GM12878 (cell line): ENCODE data around the gene EPB42. TPM values are rescaled to one million over a fixed set of nuclear protein-coding genes. Genes with fewer than 3 reads are reported as not detected.

Experiments
- CBFB ChIP-seq: IDR thresholded peaks from 2 replicates; pipeline ENCODE4 v1.6.1; 2016; ENCODE audit warnings: antibody characterized with exemption, low read depth
- CBX5 ChIP-seq: sonication (generic); IDR thresholded peaks from 2 replicates; pipeline ENCODE4 v1.6.1; 2016; ENCODE audit warnings: low read depth, moderate library complexity, mild to moderate bottlenecking, inconsistent platforms
- CHD1 ChIP-seq: IDR thresholded peaks from 2 replicates; pipeline ENCODE4 v1.6.1; 2012; ENCODE audit warnings: low read depth, low read length, improper control_type of control experiment
- CREB1 ChIP-seq: IDR thresholded peaks from 2 replicates; pipeline ENCODE4 v1.6.1; 2012; ENCODE audit warnings: low read depth, mild to moderate bottlenecking, inconsistent platforms
- EGR1 ChIP-seq, 2 experiments: IDR thresholded peaks; 1 replicate in 1 of 2; 2 replicates in 1 of 2; pipeline ENCODE4 v1.6.1; 2011 to 2012; ENCODE audit warnings: low read depth in 2 of 2, low read length in 2 of 2, borderline replicate concordance in 1 of 2, mild to moderate bottlenecking in 1 of 2, moderate library complexity in 1 of 2
- ETV6 ChIP-seq, 2 experiments: fragments of 450-650 bp in 1 of 2; IDR thresholded peaks in 1 of 2; conservative IDR thresholded peaks in 1 of 2; 2 replicates each; pipeline ENCODE4 v1.6.1; 2014; ENCODE audit warnings: antibody characterized with exemption in 1 of 2, borderline replicate concordance in 1 of 2, low read depth in 1 of 2, mild to moderate bottlenecking in 1 of 2, moderate library complexity in 1 of 2
- FOXM1 ChIP-seq: IDR thresholded peaks from 2 replicates; pipeline ENCODE4 v1.6.1; 2012; ENCODE audit warnings: low read depth, mild to moderate bottlenecking, inconsistent platforms, low read length, moderate library complexity
- GABPA ChIP-seq: IDR thresholded peaks from 2 replicates; pipeline ENCODE4 v1.6.1; 2014; ENCODE audit warnings: antibody characterized with exemption, low read depth, mild to moderate bottlenecking, inconsistent platforms
- JUND ChIP-seq: IDR thresholded peaks from 2 replicates; pipeline ENCODE4 v1.6.1; 2012; ENCODE audit warnings: low read depth, mild to moderate bottlenecking, low read length, improper control_type of control experiment, moderate library complexity
- MYC ChIP-seq: IDR thresholded peaks from 2 replicates; pipeline ENCODE4 v1.6.1; 2011; ENCODE audit warnings: mild to moderate bottlenecking, low read length, moderate library complexity, inconsistent platforms; ENCODE audit not compliant: insufficient read depth, insufficient replicate concordance, insufficient read length, severe bottlenecking
- NFYA ChIP-seq: IDR thresholded peaks from 2 replicates; pipeline ENCODE4 v1.6.1; 2011; ENCODE audit warnings: low read depth, mild to moderate bottlenecking, low read length, improper control_type of control experiment, borderline replicate concordance
- RAD51 ChIP-seq: fragments of 450-650 bp; IDR thresholded peaks from 2 replicates; pipeline ENCODE4 v1.6.1; 2016; ENCODE audit warnings: moderate library complexity, mild to moderate bottlenecking, inconsistent platforms
- RUNX3 ChIP-seq: IDR thresholded peaks from 2 replicates; pipeline ENCODE4 v1.6.1; 2012; ENCODE audit warnings: low read length, inconsistent platforms
- SIX5 ChIP-seq: IDR thresholded peaks from 2 replicates; pipeline ENCODE4 v1.6.1; 2011; ENCODE audit warnings: mild to moderate bottlenecking, low read depth, low read length, moderate library complexity; ENCODE audit not compliant: severe bottlenecking
- SMAD1 ChIP-seq: fragments of 450-650 bp; IDR thresholded peaks from 2 replicates; pipeline ENCODE4 v1.6.1; 2018; ENCODE audit warnings: mild to moderate bottlenecking, low read depth; ENCODE audit not compliant: partially characterized antibody
- SREBF1 ChIP-seq: IDR thresholded peaks from 2 replicates; pipeline ENCODE4 v1.6.1; 2012; ENCODE audit warnings: mild to moderate bottlenecking, low read length
- TCF3 ChIP-seq: IDR thresholded peaks from 2 replicates; pipeline ENCODE4 v1.6.1; 2012; ENCODE audit warnings: low read depth, mild to moderate bottlenecking, low read length, borderline replicate concordance; ENCODE audit not compliant: insufficient read depth
- ZBED1 ChIP-seq: IDR thresholded peaks from 2 replicates; pipeline ENCODE4 v1.6.1; 2016; ENCODE audit warnings: borderline replicate concordance
- polyA plus RNA-seq, 11 experiments: library from polyadenylated mRNA; depleted of rRNA in 4 of 11; unstranded in 6 of 11; stranded (reverse) in 5 of 11; fragments of >200 nt; fragmentation: Nextera tagmentation in 4 of 11; fragmentation: Illumina TruSeq in 1 of 11; extraction: Ambion mirVana in 4 of 11; extraction: Trizol in 1 of 11; gene quantifications; 1 replicate in 1 of 11; 2 replicates in 10 of 11; pipeline versions ENCODE4 v1.2.1 to v1.2.3, GENCODE V29; 2011 to 2016; ENCODE audit warnings: inconsistent platforms in 2 of 11, missing spikeins in 2 of 11, low read depth in 1 of 11
- total RNA-seq, 4 experiments: library from RNA; depleted of rRNA in 3 of 4; stranded (reverse); fragments of >200 nt in 3 of 4; fragmentation: Illumina TruSeq in 1 of 4; extraction: Trizol in 1 of 4; gene quantifications; 2 replicates each; pipeline versions ENCODE4 v1.2.1 to v1.2.3, GENCODE V29; 2013 to 2021
- TF ChIP-seq, protein P1 (sequence below): fragments of 450-650 bp; IDR thresholded peaks from 2 replicates; pipeline ENCODE4 v1.6.1; 2017; ENCODE audit warnings: mild to moderate bottlenecking, low read depth, inconsistent platforms; ENCODE audit not compliant: poor library complexity, severe bottlenecking
- TF ChIP-seq, protein P2 (sequence below): IDR thresholded peaks from 2 replicates; pipeline ENCODE4 v1.6.1; 2011; ENCODE audit warnings: borderline replicate concordance, low read depth, mild to moderate bottlenecking, moderate library complexity, mixed read lengths, low read length; ENCODE audit not compliant: insufficient read depth; ENCODE audit errors: extremely low read length
- TF ChIP-seq, protein P3 (sequence below): fragments of 450-650 bp; IDR thresholded peaks from 2 replicates; pipeline ENCODE4 v1.6.1; 2016; ENCODE audit warnings: mild to moderate bottlenecking
- TF ChIP-seq, protein P4 (sequence below): fragments of 450-650 bp; formaldehyde crosslinking; IDR thresholded peaks from 2 replicates; pipeline ENCODE4 v1.4.0; 2020; ENCODE audit warnings: mild to moderate bottlenecking, moderate library complexity

The EPB42 gene
- total and polyA plus RNA-seq, 10 of the 15 experiments (the other 5 are each of a cell fraction or from before 2014, with no cell fraction given): not detected

DNA sequence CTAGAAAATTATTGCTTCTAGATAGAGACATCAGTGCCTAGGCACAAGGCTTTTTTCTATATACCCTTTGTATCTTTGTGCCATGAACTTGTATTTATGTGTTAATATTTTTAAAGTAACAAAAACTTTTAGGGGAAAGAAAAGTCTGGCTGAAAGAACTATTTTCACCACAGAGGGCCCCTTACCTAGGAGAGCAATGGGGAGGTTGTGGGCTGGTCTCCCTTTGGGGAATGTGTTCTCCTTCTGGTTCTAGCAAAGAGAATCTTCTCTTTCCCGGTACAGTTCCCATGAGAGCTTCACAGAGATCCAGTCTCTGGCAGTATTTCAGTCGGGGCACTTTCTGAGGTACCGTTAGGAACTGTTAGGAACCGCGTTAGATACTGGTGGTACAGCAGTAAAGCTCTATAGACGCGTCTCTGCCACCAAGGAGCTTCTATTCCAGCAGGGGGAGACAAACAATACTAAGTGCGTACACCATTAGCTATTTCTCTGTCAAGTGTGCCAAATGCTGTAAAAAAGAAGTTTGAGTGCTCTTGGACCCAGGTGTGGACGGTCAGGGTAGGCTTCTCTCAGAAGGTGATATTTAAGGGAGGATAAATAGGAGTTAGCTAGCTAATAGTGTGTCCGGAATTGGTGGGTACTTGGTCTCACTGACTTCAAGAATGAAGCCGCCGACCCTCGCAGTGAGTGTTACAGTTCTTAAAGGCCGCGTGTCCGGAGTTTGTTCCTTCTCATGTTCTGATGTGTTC, 4.6 kb upstream of the EPB42 start (continued):
- TF ChIP-seq NFYA (no peak), RUNX3 (no peak), CREB1 (no peak), CBX5 (no peak), ETV6 (conservative IDR thresholded peaks at IDR 0.05 in 1 of 2, IDR thresholded peaks at IDR 0.05 in 1 of 2; ENCODE audit: borderline replicate concordance in 1 of 2, low read depth in 1 of 2) (no peak), GABPA (no peak), EGR1 (IDR thresholded peaks at IDR 0.05; ENCODE audit: borderline replicate concordance in 1 of 2, low read depth in 2 of 2, low read length in 2 of 2) (no peak), RAD51 (no peak), JUND (no peak), MYC (no peak), ZBED1 (no peak), SIX5 (no peak), SMAD1 (no peak), SREBF1 (no peak), FOXM1 (peak; percentile 58; the same call in 1 of the 2 replicates), CBFB (no peak), CHD1 (no peak), TCF3 (no peak)
- TF ChIP-seq, protein P1, sequence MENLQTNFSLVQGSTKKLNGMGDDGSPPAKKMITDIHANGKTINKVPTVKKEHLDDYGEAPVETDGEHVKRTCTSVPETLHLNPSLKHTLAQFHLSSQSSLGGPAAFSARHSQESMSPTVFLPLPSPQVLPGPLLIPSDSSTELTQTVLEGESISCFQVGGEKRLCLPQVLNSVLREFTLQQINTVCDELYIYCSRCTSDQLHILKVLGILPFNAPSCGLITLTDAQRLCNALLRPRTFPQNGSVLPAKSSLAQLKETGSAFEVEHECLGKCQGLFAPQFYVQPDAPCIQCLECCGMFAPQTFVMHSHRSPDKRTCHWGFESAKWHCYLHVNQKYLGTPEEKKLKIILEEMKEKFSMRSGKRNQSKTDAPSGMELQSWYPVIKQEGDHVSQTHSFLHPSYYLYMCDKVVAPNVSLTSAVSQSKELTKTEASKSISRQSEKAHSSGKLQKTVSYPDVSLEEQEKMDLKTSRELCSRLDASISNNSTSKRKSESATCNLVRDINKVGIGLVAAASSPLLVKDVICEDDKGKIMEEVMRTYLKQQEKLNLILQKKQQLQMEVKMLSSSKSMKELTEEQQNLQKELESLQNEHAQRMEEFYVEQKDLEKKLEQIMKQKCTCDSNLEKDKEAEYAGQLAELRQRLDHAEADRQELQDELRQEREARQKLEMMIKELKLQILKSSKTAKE: peak; percentile 32
- TF ChIP-seq, protein P2, sequence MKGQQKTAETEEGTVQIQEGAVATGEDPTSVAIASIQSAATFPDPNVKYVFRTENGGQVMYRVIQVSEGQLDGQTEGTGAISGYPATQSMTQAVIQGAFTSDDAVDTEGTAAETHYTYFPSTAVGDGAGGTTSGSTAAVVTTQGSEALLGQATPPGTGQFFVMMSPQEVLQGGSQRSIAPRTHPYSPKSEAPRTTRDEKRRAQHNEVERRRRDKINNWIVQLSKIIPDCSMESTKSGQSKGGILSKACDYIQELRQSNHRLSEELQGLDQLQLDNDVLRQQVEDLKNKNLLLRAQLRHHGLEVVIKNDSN: no peak
- TF ChIP-seq, protein P3, sequence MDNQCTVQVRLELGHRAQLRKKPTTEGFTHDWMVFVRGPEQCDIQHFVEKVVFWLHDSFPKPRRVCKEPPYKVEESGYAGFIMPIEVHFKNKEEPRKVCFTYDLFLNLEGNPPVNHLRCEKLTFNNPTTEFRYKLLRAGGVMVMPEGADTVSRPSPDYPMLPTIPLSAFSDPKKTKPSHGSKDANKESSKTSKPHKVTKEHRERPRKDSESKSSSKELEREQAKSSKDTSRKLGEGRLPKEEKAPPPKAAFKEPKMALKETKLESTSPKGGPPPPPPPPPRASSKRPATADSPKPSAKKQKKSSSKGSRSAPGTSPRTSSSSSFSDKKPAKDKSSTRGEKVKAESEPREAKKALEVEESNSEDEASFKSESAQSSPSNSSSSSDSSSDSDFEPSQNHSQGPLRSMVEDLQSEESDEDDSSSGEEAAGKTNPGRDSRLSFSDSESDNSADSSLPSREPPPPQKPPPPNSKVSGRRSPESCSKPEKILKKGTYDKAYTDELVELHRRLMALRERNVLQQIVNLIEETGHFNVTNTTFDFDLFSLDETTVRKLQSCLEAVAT: no peak
- TF ChIP-seq, protein P4, sequence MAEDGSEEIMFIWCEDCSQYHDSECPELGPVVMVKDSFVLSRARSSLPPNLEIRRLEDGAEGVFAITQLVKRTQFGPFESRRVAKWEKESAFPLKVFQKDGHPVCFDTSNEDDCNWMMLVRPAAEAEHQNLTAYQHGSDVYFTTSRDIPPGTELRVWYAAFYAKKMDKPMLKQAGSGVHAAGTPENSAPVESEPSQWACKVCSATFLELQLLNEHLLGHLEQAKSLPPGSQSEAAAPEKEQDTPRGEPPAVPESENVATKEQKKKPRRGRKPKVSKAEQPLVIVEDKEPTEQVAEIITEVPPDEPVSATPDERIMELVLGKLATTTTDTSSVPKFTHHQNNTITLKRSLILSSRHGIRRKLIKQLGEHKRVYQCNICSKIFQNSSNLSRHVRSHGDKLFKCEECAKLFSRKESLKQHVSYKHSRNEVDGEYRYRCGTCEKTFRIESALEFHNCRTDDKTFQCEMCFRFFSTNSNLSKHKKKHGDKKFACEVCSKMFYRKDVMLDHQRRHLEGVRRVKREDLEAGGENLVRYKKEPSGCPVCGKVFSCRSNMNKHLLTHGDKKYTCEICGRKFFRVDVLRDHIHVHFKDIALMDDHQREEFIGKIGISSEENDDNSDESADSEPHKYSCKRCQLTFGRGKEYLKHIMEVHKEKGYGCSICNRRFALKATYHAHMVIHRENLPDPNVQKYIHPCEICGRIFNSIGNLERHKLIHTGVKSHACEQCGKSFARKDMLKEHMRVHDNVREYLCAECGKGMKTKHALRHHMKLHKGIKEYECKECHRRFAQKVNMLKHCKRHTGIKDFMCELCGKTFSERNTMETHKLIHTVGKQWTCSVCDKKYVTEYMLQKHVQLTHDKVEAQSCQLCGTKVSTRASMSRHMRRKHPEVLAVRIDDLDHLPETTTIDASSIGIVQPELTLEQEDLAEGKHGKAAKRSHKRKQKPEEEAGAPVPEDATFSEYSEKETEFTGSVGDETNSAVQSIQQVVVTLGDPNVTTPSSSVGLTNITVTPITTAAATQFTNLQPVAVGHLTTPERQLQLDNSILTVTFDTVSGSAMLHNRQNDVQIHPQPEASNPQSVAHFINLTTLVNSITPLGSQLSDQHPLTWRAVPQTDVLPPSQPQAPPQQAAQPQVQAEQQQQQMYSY (CRISPR knock-in tag): no peak
